PC-9 (cell line): ENCODE results near the gene UBA6.

Source experiments
- EZH2 ChIP-seq: fragments of 200-600 bp; sonication (generic); IDR thresholded peaks from 2 replicates; pipeline ENCODE4 v1.8.0; 2017; ENCODE audit warnings: antibody characterized with exemption, low read depth
- TF ChIP-seq, protein P1 (sequence below): fragments of 200-600 bp; sonication (generic); conservative IDR thresholded peaks from 2 replicates; pipeline ENCODE4 v1.6.1; 2017; ENCODE audit warnings: mixed run types, antibody characterized with exemption, mild to moderate bottlenecking, moderate library complexity

DNA sequence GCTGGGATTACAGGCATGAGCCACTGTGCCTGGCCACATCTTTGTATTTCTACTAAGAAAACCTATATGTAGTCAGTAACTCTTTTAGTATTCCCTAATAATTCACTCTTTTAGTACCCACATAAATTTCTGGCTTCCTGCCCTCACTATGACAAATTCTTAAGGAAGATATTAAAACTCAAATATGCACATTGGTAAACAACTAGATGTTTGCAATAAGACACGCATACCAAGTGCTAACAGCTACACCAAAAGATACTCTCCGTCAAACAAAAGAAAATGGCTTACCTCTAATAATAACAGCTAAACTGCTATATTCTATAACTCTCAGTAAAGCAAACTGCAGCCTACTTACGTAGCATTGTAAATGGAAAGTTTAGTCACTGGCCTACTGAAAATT, 6.3 kb downstream of the UBA6 start:
- TF ChIP-seq, protein P1, sequence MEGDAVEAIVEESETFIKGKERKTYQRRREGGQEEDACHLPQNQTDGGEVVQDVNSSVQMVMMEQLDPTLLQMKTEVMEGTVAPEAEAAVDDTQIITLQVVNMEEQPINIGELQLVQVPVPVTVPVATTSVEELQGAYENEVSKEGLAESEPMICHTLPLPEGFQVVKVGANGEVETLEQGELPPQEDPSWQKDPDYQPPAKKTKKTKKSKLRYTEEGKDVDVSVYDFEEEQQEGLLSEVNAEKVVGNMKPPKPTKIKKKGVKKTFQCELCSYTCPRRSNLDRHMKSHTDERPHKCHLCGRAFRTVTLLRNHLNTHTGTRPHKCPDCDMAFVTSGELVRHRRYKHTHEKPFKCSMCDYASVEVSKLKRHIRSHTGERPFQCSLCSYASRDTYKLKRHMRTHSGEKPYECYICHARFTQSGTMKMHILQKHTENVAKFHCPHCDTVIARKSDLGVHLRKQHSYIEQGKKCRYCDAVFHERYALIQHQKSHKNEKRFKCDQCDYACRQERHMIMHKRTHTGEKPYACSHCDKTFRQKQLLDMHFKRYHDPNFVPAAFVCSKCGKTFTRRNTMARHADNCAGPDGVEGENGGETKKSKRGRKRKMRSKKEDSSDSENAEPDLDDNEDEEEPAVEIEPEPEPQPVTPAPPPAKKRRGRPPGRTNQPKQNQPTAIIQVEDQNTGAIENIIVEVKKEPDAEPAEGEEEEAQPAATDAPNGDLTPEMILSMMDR = no peak
- TF ChIP-seq EZH2 = no peak
